Choroid plexus epithelial cell (primary cell): ENCODE results near the gene CCDC141.

ENCODE experiments used
- DNase-seq: peaks from one replicate; pipeline ENCODE4 v3.0.0-alpha.2; 2010; ENCODE audit warnings: low read depth
- H3K4me3 ChIP-seq: 2 replicates; pipeline ENCODE4 v1.5.1; 2011; ENCODE audit warnings: low read depth, mild to moderate bottlenecking, control low read depth, low read length, moderate library complexity
- TF ChIP-seq, protein P1 (sequence below): conservative IDR thresholded peaks from 2 replicates; pipeline ENCODE4 v1.5.1; 2011; ENCODE audit warnings: low read depth, mild to moderate bottlenecking, control low read depth, inconsistent platforms, low read length, moderate library complexity

Gene CCDC141

DNA sequence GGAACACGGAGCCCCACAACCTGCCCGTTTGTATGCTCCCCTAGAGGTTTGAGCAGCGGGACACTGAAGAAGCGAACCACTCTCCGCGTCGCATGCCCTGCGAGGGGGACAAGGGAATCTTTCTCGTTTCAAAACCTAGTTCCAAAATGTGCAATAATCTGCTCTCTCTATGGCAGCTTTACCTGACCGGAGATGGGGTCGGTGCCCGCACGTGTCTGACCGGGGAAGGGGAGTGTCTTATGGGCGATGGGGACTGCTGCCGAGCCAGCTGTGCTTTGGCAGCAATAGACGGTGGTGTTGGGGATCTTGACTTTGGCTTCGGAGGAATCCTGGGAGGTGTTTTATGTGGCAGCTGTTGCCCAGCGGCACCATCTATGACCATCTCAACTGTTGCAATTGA is 250.6 kb downstream of the CCDC141 start:
- no peak for DNase-seq
- H3K4me3 ChIP-seq = no peak overlapping the region
- TF ChIP-seq, protein P1, sequence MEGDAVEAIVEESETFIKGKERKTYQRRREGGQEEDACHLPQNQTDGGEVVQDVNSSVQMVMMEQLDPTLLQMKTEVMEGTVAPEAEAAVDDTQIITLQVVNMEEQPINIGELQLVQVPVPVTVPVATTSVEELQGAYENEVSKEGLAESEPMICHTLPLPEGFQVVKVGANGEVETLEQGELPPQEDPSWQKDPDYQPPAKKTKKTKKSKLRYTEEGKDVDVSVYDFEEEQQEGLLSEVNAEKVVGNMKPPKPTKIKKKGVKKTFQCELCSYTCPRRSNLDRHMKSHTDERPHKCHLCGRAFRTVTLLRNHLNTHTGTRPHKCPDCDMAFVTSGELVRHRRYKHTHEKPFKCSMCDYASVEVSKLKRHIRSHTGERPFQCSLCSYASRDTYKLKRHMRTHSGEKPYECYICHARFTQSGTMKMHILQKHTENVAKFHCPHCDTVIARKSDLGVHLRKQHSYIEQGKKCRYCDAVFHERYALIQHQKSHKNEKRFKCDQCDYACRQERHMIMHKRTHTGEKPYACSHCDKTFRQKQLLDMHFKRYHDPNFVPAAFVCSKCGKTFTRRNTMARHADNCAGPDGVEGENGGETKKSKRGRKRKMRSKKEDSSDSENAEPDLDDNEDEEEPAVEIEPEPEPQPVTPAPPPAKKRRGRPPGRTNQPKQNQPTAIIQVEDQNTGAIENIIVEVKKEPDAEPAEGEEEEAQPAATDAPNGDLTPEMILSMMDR = no peak

DNA sequence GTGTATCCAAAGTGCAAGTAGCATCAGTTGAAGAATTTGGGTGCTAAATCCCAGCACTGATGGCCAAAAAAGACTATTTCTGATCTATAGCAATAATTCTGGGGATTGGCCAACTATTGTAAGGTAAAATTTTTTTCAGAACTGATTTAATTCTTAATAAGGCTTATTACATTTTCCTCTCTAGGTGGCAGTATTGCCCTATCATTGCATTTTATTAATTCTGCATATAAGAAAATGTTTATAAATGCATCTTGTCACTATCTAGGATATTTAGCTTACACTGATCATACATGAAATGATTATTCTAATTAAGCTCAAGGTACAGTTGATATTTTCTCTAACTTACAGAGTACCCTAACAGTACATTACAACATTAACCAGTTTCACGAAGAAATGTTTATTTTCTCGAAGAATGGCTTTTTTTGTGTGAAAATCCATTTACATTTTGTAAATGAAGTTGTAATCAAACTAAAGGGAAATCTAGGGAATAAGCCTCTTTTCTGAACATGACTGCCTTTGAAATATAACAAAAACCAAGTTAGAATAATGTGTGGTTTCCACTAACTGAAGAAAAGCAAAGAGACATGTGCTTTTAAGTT is 253.8 kb downstream of the CCDC141 start:
- DNase-seq = peak; percentile 75
- TF ChIP-seq, protein P1 = peak; percentile 63
- H3K4me3 ChIP-seq = no peak overlapping the region

DNA sequence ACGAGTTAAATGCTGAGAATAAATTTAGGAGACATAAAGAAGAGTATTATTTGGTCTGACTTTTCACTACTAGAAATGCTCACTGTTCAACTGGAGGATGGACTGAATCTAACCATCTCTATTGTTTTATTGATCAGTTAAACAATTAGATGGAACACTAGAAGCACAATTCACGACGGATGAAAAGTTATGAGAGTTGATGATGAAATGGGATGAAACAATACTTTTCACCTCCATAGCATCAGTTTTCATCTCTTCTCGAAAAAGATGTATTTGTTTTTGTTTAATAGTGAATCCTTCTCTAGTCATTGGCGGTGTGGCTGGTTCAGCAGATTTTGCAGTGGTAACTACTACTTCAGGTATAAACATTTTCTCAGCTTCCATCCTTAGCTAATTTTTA is 262.0 kb downstream of the CCDC141 start:
- H3K4me3 ChIP-seq = no peak overlapping the region
- TF ChIP-seq, protein P1 = no peak
- no peak for DNase-seq

DNA sequence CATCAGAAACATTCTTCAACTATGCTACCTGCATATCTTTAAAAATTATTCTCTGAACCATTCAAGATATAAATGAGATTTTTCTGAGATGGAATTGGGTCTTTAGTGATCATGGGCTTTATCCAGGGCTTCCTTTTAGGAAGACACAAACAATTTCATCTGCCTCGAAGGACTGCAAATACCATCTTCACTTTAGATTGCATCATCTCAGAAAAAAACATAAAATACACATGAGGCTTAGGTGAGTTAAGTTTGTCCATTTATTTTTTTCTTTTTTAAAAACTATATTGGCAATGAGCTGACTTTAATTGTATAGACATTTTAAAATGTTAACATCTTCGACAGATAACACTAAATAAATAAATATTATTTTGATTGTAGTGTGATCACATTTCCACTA is 262.8 kb downstream of the CCDC141 start:
- H3K4me3 ChIP-seq = no peak overlapping the region
- no peak for DNase-seq
- TF ChIP-seq, protein P1 = no peak

DNA sequence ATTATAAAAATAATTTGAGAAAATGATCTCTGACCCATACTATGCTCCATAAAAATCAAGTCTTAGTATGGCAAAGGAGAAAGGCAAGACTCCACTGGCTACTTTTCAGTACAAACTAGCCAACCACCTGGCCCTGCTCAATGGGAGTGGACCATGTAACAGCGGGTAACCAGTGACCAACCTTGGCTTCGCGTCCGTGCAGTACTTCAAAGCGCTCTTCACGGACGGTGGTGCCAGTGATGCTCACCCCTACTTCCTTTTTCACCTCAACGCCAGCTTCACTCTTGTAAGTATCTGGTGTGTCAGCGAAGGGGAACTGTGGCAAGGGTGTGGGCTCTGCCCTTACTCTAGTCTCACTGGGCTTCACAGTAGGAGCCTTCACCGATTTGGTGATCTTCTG is 266.0 kb downstream of the CCDC141 start:
- no peak for DNase-seq
- H3K4me3 ChIP-seq = no peak overlapping the region
- TF ChIP-seq, protein P1 = no peak

DNA sequence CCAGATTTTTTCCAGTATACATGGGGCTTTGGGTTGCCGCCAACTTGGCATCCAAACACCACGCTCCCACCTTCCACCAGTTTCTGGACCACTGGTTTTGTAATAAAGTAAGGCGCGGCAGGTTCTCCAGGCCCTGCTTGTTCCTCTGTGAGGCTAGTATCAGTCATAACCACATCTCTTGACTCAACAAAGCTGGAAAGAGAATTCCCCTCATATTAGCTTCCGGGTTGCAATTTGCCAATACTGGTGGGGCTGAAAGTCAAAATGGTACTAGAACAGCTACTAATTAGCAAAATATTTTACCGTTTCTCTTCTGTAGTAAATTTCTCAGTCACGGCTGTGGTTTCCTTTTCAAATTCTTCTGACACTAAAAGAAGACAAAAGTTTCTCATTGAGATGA is 267.7 kb downstream of the CCDC141 start:
- H3K4me3 ChIP-seq = no peak overlapping the region
- TF ChIP-seq, protein P1 = no peak
- DNase-seq = no peak
